Mammary epithelial cell (primary cell): ENCODE data around the gene PRKAR2B.

ENCODE experiments used
- CTCF ChIP-seq, 2 donors: IDR thresholded peaks in 1 of 2; conservative IDR thresholded peaks in 1 of 2; 2 replicates each; pipeline ENCODE4 v1.5.1; 2011 to 2012; ENCODE audit warnings: inconsistent platforms in 2 of 2, low read length in 2 of 2, mild to moderate bottlenecking in 2 of 2, control low read depth in 1 of 2, low read depth in 1 of 2; ENCODE audit not compliant: insufficient read depth in 1 of 2; ENCODE audit errors: extremely low read depth in 1 of 2
- EZH2 ChIP-seq: IDR thresholded peaks from 2 replicates; pipeline ENCODE4 v1.6.1; 2012; ENCODE audit warnings: low read length, inconsistent platforms, borderline replicate concordance

DNA sequence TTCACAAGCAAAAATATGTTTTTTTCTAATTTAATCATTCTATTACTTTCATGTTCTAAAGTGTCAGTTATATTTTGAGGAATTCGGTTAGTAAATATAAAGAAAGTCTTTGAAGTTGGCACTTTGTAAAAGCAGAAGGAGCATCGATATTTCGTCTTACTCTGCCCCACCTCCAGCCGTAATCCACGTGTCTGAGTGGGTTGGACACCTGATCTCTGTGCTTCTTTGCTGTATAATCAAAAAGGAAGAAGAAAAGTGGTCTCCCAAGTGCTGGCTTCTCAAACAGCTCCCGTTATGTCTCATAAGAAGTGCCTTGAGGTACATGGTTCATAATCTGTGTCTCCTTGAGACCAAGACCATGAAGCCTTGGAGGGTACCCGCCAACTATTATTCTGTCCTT lies 19.8 kb downstream of the PRKAR2B start:
- TF ChIP-seq CTCF (conservative IDR thresholded peaks at IDR 0.05 in 1 of 2, IDR thresholded peaks at IDR 0.05 in 1 of 2; ENCODE audit: extremely low read depth in 1 of 2, insufficient read depth in 1 of 2, low read depth in 1 of 2, low read length in 2 of 2) (no peak), EZH2 (no peak)
